GM10248 (cell line): Measurements from ENCODE around the gene GPC6.

Experiments used
- CTCF ChIA-PET: fragments of 300-600 bp; sonication (Branson Sonifier 250); formaldehyde crosslinking; extraction: SDS; loops from one replicate; lab custom pipeline; 2021; ENCODE audit warnings: antibody characterized with exemption; lab: Yijun Ruan, JAX
- POLR2A ChIA-PET: fragments of 350-650 bp; sonication (Branson Sonifier 250); formaldehyde crosslinking; extraction: SDS; loops from one replicate; lab custom pipeline; 2020; ENCODE audit warnings: antibody characterized with exemption; lab: Yijun Ruan, JAX
- DNase-seq: peaks from one replicate; pipeline ENCODE4 v3.0.0; 2012; ENCODE audit errors: extremely low spot score
- TF ChIP-seq, protein P1 (sequence below): IDR thresholded peaks from 2 replicates; pipeline ENCODE4 v1.5.1; 2012; ENCODE audit warnings: mild to moderate bottlenecking, low read depth; ENCODE audit errors: extremely low read depth, missing control alignments, control extremely low read depth

GPC6 gene

DNA sequence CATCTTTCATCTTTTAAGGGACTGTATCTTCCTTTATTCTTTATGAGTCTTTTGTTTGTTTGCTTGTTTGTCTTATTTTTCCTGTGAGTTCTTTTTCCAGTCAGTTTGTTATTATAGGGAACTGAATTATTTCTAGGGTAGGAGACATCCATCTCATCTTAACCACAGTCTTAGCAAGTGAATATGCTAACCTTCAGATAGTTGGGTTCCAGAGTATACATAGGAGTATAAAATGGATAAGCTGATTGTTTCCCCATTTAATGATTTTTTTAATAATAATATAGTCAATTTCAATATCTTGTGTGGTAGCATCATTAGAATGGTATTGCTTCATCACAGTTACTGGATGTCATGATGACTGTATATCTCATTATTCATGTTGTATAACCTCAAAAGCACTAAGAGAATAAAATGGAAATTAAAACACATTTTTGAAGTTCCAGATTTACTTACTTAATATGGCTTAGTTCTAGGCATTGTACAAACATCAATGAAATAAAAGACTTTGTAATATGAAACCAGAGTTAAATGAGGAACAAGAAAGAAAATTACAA is 33.0 kb downstream of the GPC6 start:
- TF ChIP-seq, protein P1, sequence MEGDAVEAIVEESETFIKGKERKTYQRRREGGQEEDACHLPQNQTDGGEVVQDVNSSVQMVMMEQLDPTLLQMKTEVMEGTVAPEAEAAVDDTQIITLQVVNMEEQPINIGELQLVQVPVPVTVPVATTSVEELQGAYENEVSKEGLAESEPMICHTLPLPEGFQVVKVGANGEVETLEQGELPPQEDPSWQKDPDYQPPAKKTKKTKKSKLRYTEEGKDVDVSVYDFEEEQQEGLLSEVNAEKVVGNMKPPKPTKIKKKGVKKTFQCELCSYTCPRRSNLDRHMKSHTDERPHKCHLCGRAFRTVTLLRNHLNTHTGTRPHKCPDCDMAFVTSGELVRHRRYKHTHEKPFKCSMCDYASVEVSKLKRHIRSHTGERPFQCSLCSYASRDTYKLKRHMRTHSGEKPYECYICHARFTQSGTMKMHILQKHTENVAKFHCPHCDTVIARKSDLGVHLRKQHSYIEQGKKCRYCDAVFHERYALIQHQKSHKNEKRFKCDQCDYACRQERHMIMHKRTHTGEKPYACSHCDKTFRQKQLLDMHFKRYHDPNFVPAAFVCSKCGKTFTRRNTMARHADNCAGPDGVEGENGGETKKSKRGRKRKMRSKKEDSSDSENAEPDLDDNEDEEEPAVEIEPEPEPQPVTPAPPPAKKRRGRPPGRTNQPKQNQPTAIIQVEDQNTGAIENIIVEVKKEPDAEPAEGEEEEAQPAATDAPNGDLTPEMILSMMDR = no peak
- DNase-seq = no peak
- CTCF ChIA-PET = interaction anchor here (1.1 to 2.2 kb wide), 2 partner anchors 8 to 10 kb away, joined by 3 to 7 read pairs; no protein-coding TSS in a partner anchor
- POLR2A ChIA-PET = no interaction called here

DNA sequence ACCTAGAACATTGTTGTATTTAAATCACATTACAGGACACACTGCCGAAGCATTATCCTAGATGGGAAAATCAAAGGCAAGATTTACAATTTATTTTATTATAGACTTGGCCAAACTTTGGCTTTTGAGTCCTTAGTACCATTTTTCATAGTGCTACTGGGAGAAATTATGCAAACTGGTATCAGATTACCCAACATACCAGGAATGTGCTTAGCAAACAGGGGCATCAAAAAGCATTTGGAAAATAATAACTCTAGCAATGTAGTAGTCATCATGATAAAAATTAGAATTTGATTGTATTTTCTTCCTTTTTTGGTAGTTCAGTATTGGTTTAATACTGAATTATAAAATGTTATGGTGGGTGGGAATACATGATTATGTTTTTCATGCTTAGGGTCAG is 34.0 kb downstream of the GPC6 start:
- ChIA-PET POLR2A (no interaction called here), CTCF (no interaction called here)
- no peak for DNase-seq
- TF ChIP-seq, protein P1 = no peak

DNA sequence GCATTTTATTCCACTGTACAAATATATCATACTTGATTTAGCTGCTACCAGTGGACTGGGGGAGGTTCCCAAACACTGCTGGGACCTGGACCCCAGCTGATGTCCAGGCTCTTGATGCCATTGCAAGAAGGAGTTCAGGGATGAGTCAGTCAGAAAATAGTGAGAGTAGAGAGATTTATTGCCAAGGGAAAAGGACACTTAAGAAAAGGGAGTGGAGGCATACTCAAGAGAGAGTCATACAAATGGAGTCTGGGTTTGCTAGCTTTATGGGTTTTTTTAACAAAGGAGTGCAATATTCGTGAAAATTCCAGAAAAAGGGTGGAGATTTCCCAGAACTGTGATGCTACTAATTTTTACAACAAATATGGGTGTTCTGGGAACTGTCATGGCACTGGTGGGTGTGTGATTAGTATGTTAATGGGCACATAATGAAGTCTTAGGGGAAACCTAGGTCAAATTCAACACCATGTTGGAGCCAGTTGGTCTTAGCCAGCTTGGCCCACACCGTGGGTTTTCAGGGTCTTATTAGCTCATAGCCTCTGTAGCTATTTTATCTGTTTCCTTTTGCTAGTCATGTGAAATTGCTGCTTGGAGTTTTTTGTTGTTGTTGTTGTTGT is 36.2 kb downstream of the GPC6 start:
- ChIA-PET CTCF (no interaction called here), POLR2A (no interaction called here)
- TF ChIP-seq, protein P1 = no peak
- no peak for DNase-seq

DNA sequence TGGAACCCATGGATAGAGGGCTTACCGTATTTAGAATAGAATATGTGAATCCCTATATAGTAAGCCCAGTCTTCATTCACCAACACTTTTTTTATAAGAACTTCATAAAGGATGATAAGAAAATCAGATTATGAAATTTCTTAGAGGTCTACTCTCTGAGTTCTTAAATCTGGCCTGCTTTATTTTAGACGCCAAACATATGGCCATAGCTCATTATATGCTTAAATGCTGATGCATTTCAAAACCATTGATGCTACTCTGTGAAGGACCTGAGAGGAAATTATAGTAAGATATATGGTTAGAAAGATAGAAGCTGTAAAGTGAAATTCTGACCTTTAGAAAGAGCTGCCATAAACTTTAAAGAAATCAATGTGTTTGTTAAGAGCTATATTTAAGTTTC is 38.3 kb downstream of the GPC6 start:
- TF ChIP-seq, protein P1 = no peak
- POLR2A ChIA-PET = no interaction called here
- no peak for DNase-seq
- CTCF ChIA-PET = interaction anchor here (1.5 kb wide), 1 partner anchor 58 kb away, joined by 3 read pairs; no protein-coding TSS in a partner anchor

DNA sequence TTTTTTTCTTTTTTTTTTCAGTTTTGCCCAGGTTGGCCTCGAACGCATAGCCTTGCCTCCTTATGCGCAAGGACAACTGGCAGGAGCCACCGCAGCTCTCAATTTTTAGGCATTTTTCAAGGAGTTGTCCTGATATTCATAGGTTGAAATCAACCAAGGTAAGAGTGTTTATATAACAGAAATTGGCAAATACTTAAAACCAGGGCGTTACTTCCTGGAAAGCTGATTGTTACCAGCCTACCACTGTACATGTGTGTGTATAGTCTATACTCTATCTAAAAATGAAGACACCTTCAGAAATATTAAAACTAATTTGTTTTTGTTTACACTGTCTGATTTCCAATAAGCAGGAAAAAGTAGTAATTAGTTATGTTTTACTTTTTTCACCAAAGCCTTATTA is 39.2 kb downstream of the GPC6 start:
- no peak for DNase-seq
- POLR2A ChIA-PET = no interaction called here
- CTCF ChIA-PET = interaction anchor here (1.5 kb wide), 1 partner anchor 59 kb away, joined by 3 read pairs; no protein-coding TSS in a partner anchor
- TF ChIP-seq, protein P1 = no peak

DNA sequence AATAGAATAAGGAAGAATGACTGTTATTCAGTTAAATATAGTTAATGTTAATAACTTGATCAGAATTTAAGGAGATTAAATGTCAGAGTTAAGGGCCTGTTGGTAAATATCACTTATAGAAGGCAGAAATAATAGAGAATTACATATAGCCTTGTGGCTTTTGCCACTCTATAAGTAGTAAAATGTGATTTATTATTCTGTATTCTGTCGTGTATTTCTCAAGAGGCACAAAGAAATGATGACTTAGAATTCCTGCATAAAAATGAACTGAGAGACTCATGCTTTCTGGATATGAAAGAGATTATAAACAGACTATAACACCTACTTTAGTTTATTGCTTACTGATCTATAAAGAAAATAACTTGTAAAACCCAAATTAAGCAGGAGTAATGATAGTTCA is 40.1 kb downstream of the GPC6 start:
- POLR2A ChIA-PET = no interaction called here
- CTCF ChIA-PET = no interaction called here
- TF ChIP-seq, protein P1 = no peak
- DNase-seq = no peak
